BE2C (cell line): ENCODE data around the gene XAB2.
A peak's percentile ranks its signal among the peaks of the same experiment; 100 is the strongest.

ENCODE experiments used
- DNase-seq: peaks from one replicate; pipeline ENCODE4 v3.0.0-alpha.2; 2020
- H3K27me3 ChIP-seq: fragments of 250-450 bp; sonication (Bioruptor Pico); 2 replicates; pipeline ENCODE4 v1.5.1; 2020; ENCODE audit warnings: mild to moderate bottlenecking
- H3K36me3 ChIP-seq: fragments of 250-450 bp; sonication (Bioruptor Pico); 2 replicates; pipeline ENCODE4 v1.5.1; 2020; ENCODE audit warnings: mild to moderate bottlenecking
- H3K4me1 ChIP-seq: fragments of 250-450 bp; sonication (Bioruptor Pico); 2 replicates; pipeline ENCODE4 v1.5.1; 2020
- H3K4me3 ChIP-seq: 2 replicates; pipeline ENCODE4 v1.5.1; 2011; ENCODE audit warnings: low read depth, low read length
- H3K9me3 ChIP-seq: fragments of 250-450 bp; sonication (Bioruptor Pico); 2 replicates; pipeline ENCODE4 v1.5.1; 2020
- CTCF ChIP-seq: IDR thresholded peaks from 2 replicates; pipeline ENCODE4 v1.5.1; 2012; ENCODE audit warnings: mild to moderate bottlenecking, low read depth, low read length

Gene XAB2

GRCh38 chr19:7654401-7654800 is 25.1 kb upstream of the XAB2 start:
- H3K4me1 ChIP-seq: no peaks in the 10 kb centered on the region
- no peaks in the 10 kb centered on the region for H3K9me3 ChIP-seq
- peaks cover 55% of the 10 kb centered on the region for H3K27me3 ChIP-seq
- H3K4me3 ChIP-seq: no peak overlapping the region
- no peaks in the 10 kb centered on the region for H3K36me3 ChIP-seq
- DNase-seq: no peak
- TF ChIP-seq CTCF: no peak

- Histone ChIP-seq H3K4me3 (peak overlapping the region; percentile 35), H3K36me3 (no peaks in the 10 kb centered on the region)
- peak; percentile 72 for DNase-seq
These were observed 22.8 kb upstream of the XAB2 start for GRCh38 chr19:7652061-7652641.

GRCh38 chr19:7650148-7650547 is 20.8 kb upstream of the XAB2 start:
- Histone ChIP-seq H3K9me3 (no peaks in the 10 kb centered on the region), H3K4me3 (no peak overlapping the region), H3K27me3 (peaks cover 27% of the 10 kb centered on the region), H3K4me1 (no peaks in the 10 kb centered on the region), H3K36me3 (no peaks in the 10 kb centered on the region)
- DNase-seq: no peak
- no peak for TF ChIP-seq CTCF

More at GRCh38 chr19:7652061-7652641, 22.8 kb upstream of the XAB2 start:
- Histone ChIP-seq H3K27me3 (peaks cover 37% of the 10 kb centered on the region), H3K4me1 (no peaks in the 10 kb centered on the region), H3K9me3 (no peaks in the 10 kb centered on the region)
- peak; percentile 92 for TF ChIP-seq CTCF

GRCh38 chr19:7648265-7649014 is 19.1 kb upstream of the XAB2 start:
- no peaks in the 10 kb centered on the region for H3K4me1 ChIP-seq
- peaks cover 24% of the 10 kb centered on the region for H3K27me3 ChIP-seq
- no peak for TF ChIP-seq CTCF
- no peaks in the 10 kb centered on the region for H3K9me3 ChIP-seq
- H3K36me3 ChIP-seq: no peaks in the 10 kb centered on the region
- DNase-seq: no peak
- H3K4me3 ChIP-seq: no peak overlapping the region

- Histone ChIP-seq H3K27me3 (peaks cover 18% of the 10 kb centered on the region), H3K36me3 (no peaks in the 10 kb centered on the region), H3K4me3 (no peak overlapping the region), H3K4me1 (no peaks in the 10 kb centered on the region), H3K9me3 (no peaks in the 10 kb centered on the region)
- DNase-seq: no peak
- no peak for TF ChIP-seq CTCF
These were observed 17.8 kb upstream of the XAB2 start for GRCh38 chr19:7647156-7647555.

- H3K4me3 ChIP-seq: no peak overlapping the region
- DNase-seq: no peak
- no peaks in the 10 kb centered on the region for H3K9me3 ChIP-seq
- H3K36me3 ChIP-seq: no peaks in the 10 kb centered on the region
- H3K27me3 ChIP-seq: peaks cover 15% of the 10 kb centered on the region
- no peaks in the 10 kb centered on the region for H3K4me1 ChIP-seq
- no peak for TF ChIP-seq CTCF
These were observed 17.0 kb upstream of the XAB2 start for GRCh38 chr19:7646426-7646700.
